Epithelial cell of esophagus (primary cell): ENCODE results near the gene FAM9C.
"Not testable (repeated sequence)": the region's sequence is repeated elsewhere in the genome, so short reads cannot be mapped to it uniquely, and the experiment has no call there.

Experiments used
- DNase-seq: peaks from one replicate; pipeline ENCODE4 v3.0.0; 2010; ENCODE audit warnings: low read depth
- H3K4me3 ChIP-seq: 2 replicates; pipeline ENCODE4 v1.5.1; 2011; ENCODE audit warnings: mild to moderate bottlenecking, low read length, control low read depth
- CTCF ChIP-seq: IDR thresholded peaks from 2 replicates; pipeline ENCODE4 v1.5.1; 2011; ENCODE audit warnings: low read depth, mild to moderate bottlenecking, low read length, control low read depth, inconsistent platforms; ENCODE audit not compliant: insufficient read depth; ENCODE audit errors: missing control alignments

FAM9C gene

GRCh38 chrX:13069771-13070416, 25.5 kb upstream of the FAM9C start:
- no peak for TF ChIP-seq CTCF
- no peak for DNase-seq

GRCh38 chrX:13068651-13069050, 24.2 kb upstream of the FAM9C start:
- no peak for DNase-seq
- TF ChIP-seq CTCF: no peak
- H3K4me3 ChIP-seq: no peak overlapping the region

More at GRCh38 chrX:13069771-13070416, 25.5 kb upstream of the FAM9C start:
- no peak overlapping the region for H3K4me3 ChIP-seq

- DNase-seq: no peak
- no peak overlapping the region for H3K4me3 ChIP-seq
- no peak for TF ChIP-seq CTCF
These were observed 23.4 kb upstream of the FAM9C start for GRCh38 chrX:13067773-13068172.

GRCh38 chrX:13066391-13066790, 22.0 kb upstream of the FAM9C start:
- H3K4me3 ChIP-seq: no peak overlapping the region
- TF ChIP-seq CTCF: no peak
- DNase-seq: no peak

- no peak for TF ChIP-seq CTCF
- no peak overlapping the region for H3K4me3 ChIP-seq
- no peak for DNase-seq
These were observed 20.3 kb upstream of the FAM9C start for GRCh38 chrX:13064599-13065143.

GRCh38 chrX:13063124-13063523, 18.7 kb upstream of the FAM9C start:
- not testable (repeated sequence) for DNase-seq, H3K4me3 ChIP-seq

- DNase-seq: not testable (repeated sequence)
These were observed 17.9 kb upstream of the FAM9C start for GRCh38 chrX:13062331-13062730.

GRCh38 chrX:13061215-13061708, 16.8 kb upstream of the FAM9C start:
- DNase-seq, H3K4me3 ChIP-seq: not testable (repeated sequence)

More at GRCh38 chrX:13062331-13062730, 17.9 kb upstream of the FAM9C start:
- not testable (repeated sequence) for H3K4me3 ChIP-seq
